WTC11 (cell line): ENCODE results near the gene HDLBP. TPM values are rescaled to one million over a fixed set of nuclear protein-coding genes. Genes with fewer than 3 reads are reported as not detected.

ENCODE experiments used
- ATAC-seq: fragments of 200-7000 bp; cut with Tn5 transposase; 2 replicates; pipeline ENCODE4 v1.10.0; 2021; ENCODE audit warnings: mild to moderate bottlenecking, moderate library complexity
- CTCF ChIA-PET: fragments of 300-600 bp; sonication (Branson Sonifier 250); formaldehyde crosslinking; loops from one replicate; lab custom pipeline; 2021; ENCODE audit warnings: antibody characterized with exemption; lab: Charles Lee
- POLR2A ChIA-PET: fragments of 350-600 bp; sonication (Branson Sonifier 250); formaldehyde crosslinking; loops from one replicate; lab custom pipeline; 2021; ENCODE audit warnings: antibody characterized with exemption; lab: Charles Lee
- DNase-seq: peaks from one replicate; pipeline ENCODE4 v3.0.0; 2021; ENCODE audit warnings: low spot score
- H3K27ac Mint-ChIP-seq: 2 replicates; pipeline ENCODE4 v1.8.0; 2021; ENCODE audit warnings: mixed read lengths
- H3K27me3 Mint-ChIP-seq: 2 replicates; pipeline ENCODE4 v1.8.0; 2021; ENCODE audit warnings: low read depth, mild to moderate bottlenecking, moderate library complexity, mixed read lengths
- H3K36me3 Mint-ChIP-seq: 2 replicates; pipeline ENCODE4 v1.8.0; 2021; ENCODE audit warnings: mixed read lengths
- H3K4me1 Mint-ChIP-seq: 2 replicates; pipeline ENCODE4 v1.8.0; 2022; ENCODE audit warnings: mixed read lengths
- H3K4me3 Mint-ChIP-seq: 2 replicates; pipeline ENCODE4 v1.8.0; 2021; ENCODE audit warnings: mild to moderate bottlenecking, moderate library complexity, mixed read lengths
- H3K9me3 Mint-ChIP-seq: 2 replicates; pipeline ENCODE4 v1.8.0; 2021; ENCODE audit warnings: mixed read lengths
- CBFB ChIP-seq: sonication (generic); formaldehyde crosslinking; IDR thresholded peaks from 2 replicates; pipeline ENCODE4 v1.8.1; 2022; ENCODE audit warnings: mild to moderate bottlenecking, low read depth, missing genetic modification reagents
- CREM ChIP-seq: sonication (generic); formaldehyde crosslinking; IDR thresholded peaks from 2 replicates; pipeline ENCODE4 v1.8.1; 2022; ENCODE audit warnings: mild to moderate bottlenecking, missing genetic modification reagents, moderate library complexity
- ELF4 ChIP-seq: sonication (generic); formaldehyde crosslinking; IDR thresholded peaks from 2 replicates; pipeline ENCODE4 v1.8.1; 2022; ENCODE audit warnings: low read depth, mild to moderate bottlenecking, moderate library complexity, missing genetic modification reagents
- EMX1 ChIP-seq: fragments of 250-450 bp; sonication (Bioruptor Pico); IDR thresholded peaks from 2 replicates; pipeline ENCODE4 v1.8.0; 2021; ENCODE audit warnings: mild to moderate bottlenecking
- ERG ChIP-seq: fragments of 250-450 bp; sonication (Bioruptor Pico); IDR thresholded peaks from 2 replicates; pipeline ENCODE4 v1.8.0; 2021; ENCODE audit warnings: mild to moderate bottlenecking
- ETV6 ChIP-seq: sonication (generic); formaldehyde crosslinking; IDR thresholded peaks from 2 replicates; pipeline ENCODE4 v1.8.1; 2022; ENCODE audit warnings: mild to moderate bottlenecking, missing genetic modification reagents
- FOXK1 ChIP-seq: sonication (generic); formaldehyde crosslinking; IDR thresholded peaks from 2 replicates; pipeline ENCODE4 v1.8.0; 2022; ENCODE audit warnings: mild to moderate bottlenecking, moderate library complexity, missing genetic modification reagents
- HMGXB4 ChIP-seq: sonication (generic); formaldehyde crosslinking; IDR thresholded peaks from 2 replicates; pipeline ENCODE4 v1.8.1; 2023; ENCODE audit warnings: mild to moderate bottlenecking, moderate library complexity, missing genetic modification reagents
- MXD4 ChIP-seq: fragments of 250-450 bp; sonication (Bioruptor Pico); IDR thresholded peaks from 2 replicates; pipeline ENCODE4 v1.8.0; 2021; ENCODE audit warnings: mild to moderate bottlenecking, moderate library complexity, borderline replicate concordance
- NFE2L1 ChIP-seq: sonication (generic); formaldehyde crosslinking; IDR thresholded peaks from 2 replicates; pipeline ENCODE4 v1.8.1; 2023; ENCODE audit warnings: missing genetic modification reagents
- PREB ChIP-seq: sonication (generic); formaldehyde crosslinking; IDR thresholded peaks from 2 replicates; pipeline ENCODE4 v1.8.1; 2022; ENCODE audit warnings: mild to moderate bottlenecking, missing genetic modification reagents, moderate library complexity, borderline replicate concordance
- TCF7 ChIP-seq: sonication (generic); formaldehyde crosslinking; IDR thresholded peaks from 2 replicates; pipeline ENCODE4 v1.8.0; 2022; ENCODE audit warnings: mild to moderate bottlenecking, low read depth, missing genetic modification reagents, moderate library complexity
- TEAD1 ChIP-seq: sonication (generic); formaldehyde crosslinking; IDR thresholded peaks from 2 replicates; pipeline ENCODE4 v1.8.0; 2022; ENCODE audit warnings: mild to moderate bottlenecking, missing genetic modification reagents
- TEAD4 ChIP-seq: sonication (generic); formaldehyde crosslinking; IDR thresholded peaks from 2 replicates; pipeline ENCODE4 v1.8.0; 2022; ENCODE audit warnings: mild to moderate bottlenecking, missing genetic modification reagents
- TP53 ChIP-seq: sonication (generic); formaldehyde crosslinking; IDR thresholded peaks from 2 replicates; pipeline ENCODE4 v1.8.1; 2023; ENCODE audit warnings: mild to moderate bottlenecking, missing genetic modification reagents
- ZBTB43 ChIP-seq: sonication (generic); formaldehyde crosslinking; IDR thresholded peaks from 2 replicates; pipeline ENCODE4 v1.8.1; 2023; ENCODE audit warnings: mild to moderate bottlenecking, missing genetic modification reagents
- ZNF232 ChIP-seq: sonication (generic); formaldehyde crosslinking; IDR thresholded peaks from 2 replicates; pipeline ENCODE4 v1.8.0; 2022; ENCODE audit warnings: mild to moderate bottlenecking, missing genetic modification reagents
- ZNF317 ChIP-seq: sonication (generic); formaldehyde crosslinking; IDR thresholded peaks from 2 replicates; pipeline ENCODE4 v1.8.1; 2023; ENCODE audit warnings: low read depth, mild to moderate bottlenecking, moderate library complexity, missing genetic modification reagents, borderline replicate concordance
- ZNF425 ChIP-seq: fragments of 250-450 bp; sonication (Bioruptor Pico); conservative IDR thresholded peaks from 2 replicates; pipeline ENCODE4 v1.9.0; 2021; ENCODE audit warnings: mild to moderate bottlenecking
- ZNF532 ChIP-seq: fragments of 250-450 bp; sonication (Bioruptor Pico); IDR thresholded peaks from 2 replicates; pipeline ENCODE4 v1.9.0; 2021; ENCODE audit warnings: mild to moderate bottlenecking, borderline replicate concordance
- ZNF671 ChIP-seq: fragments of 250-450 bp; sonication (Bioruptor Pico); IDR thresholded peaks from 2 replicates; pipeline ENCODE4 v1.8.0; 2021; ENCODE audit warnings: mild to moderate bottlenecking
- total RNA-seq: library from RNA; stranded (reverse); gene quantifications from 3 replicates; pipeline ENCODE4 v1.2.3, GENCODE V29; 2021

The HDLBP gene
- total RNA-seq, 1 experiment from 2014 or later = 368 TPM

- TF ChIP-seq ZNF317 (no peak), CBFB (CRISPR knock-in tag) (0 out of 2 replicates have a peak, but pooled peaks have one; percentile 64), ZBTB43 (no peak), MXD4 (CRISPR knock-in tag) (no peak), HMGXB4 (CRISPR knock-in tag) (no peak)
Observed at GRCh38 chr2:241355983-241356870, 40.8 kb upstream of the HDLBP start, which contains the start of gene FARP2 (continued).

GRCh38 chr2:241354668-241355658, 39.5 kb upstream of the HDLBP start:
- Mint-ChIP-seq H3K27me3 (no peaks in the 10 kb centered on the region), H3K9me3 (no peaks in the 10 kb centered on the region), H3K4me3 (peak overlapping the region; percentile 71), H3K27ac (peak overlapping the region; percentile 94), H3K36me3 (peaks cover 40% of the 10 kb centered on the region), H3K4me1 (peaks cover 30% of the 10 kb centered on the region)
- CTCF ChIA-PET = no interaction called here
- POLR2A ChIA-PET = interaction anchor here (0.7 kb wide), 1 partner anchor 483 kb away, joined by 3 read pairs; no protein-coding TSS in a partner anchor
- ATAC-seq = peak; percentile 76
- peak; percentile 92 for DNase-seq
- TF ChIP-seq ERG (CRISPR knock-in tag) (peak; percentile 70; the same call in 1 of the 2 replicates), FOXK1 (CRISPR knock-in tag) (no peak), CREM (CRISPR knock-in tag) (0 out of 2 replicates have a peak, but pooled peaks have one; percentile 64), NFE2L1 (CRISPR knock-in tag) (0 out of 2 replicates have a peak, but pooled peaks have one; percentile 46), TCF7 (CRISPR knock-in tag) (no peak), TEAD1 (0 out of 2 replicates have a peak, but pooled peaks have one; percentile 47), ZNF532 (CRISPR knock-in tag) (peak; percentile 85; the same call in 1 of the 2 replicates), ETV6 (CRISPR knock-in tag) (peak; percentile 18; the same call in 1 of the 2 replicates), TP53 (CRISPR knock-in tag) (0 out of 2 replicates have a peak, but pooled peaks have one; percentile 26), TEAD4 (CRISPR knock-in tag) (no peak), ELF4 (CRISPR knock-in tag) (no peak), ZNF671 (CRISPR knock-in tag) (peak; percentile 43; the same call in 1 of the 2 replicates), PREB (no peak), ZNF425 (no peak), EMX1 (peak; percentile 78; the same call in 1 of the 2 replicates), ZNF232 (CRISPR knock-in tag) (no peak)
